ENCODE results near the gene TC2N.

The TC2N gene

GRCh38 chr14:91867316-91867988, at the start of gene TC2N:
TSS of gene TC2N (minus strand) at chr14:91867536. CDS start at chr14:91813769, 53,767 bp downstream.
- no peak within 1 kb of the TSS for H3K27ac ChIP-seq
- TF ChIP-seq CTCF (conservative IDR thresholded peaks at IDR 0.05), result no peak

- no peak overlapping the region for H3K27ac ChIP-seq
- no peak for TF ChIP-seq CTCF (conservative IDR thresholded peaks at IDR 0.05)
Observed at GRCh38 chr14:91912035-91912434, 44.7 kb upstream of the TC2N start.

GRCh38 chr14:91911474-91912032, 44.2 kb upstream of the TC2N start:
- H3K27ac ChIP-seq, result no peak overlapping the region
- peak; percentile 84 for TF ChIP-seq CTCF (conservative IDR thresholded peaks at IDR 0.05)

GRCh38 chr14:91910196-91910595, 42.9 kb upstream of the TC2N start:
- no peak for TF ChIP-seq CTCF (conservative IDR thresholded peaks at IDR 0.05)
- H3K27ac ChIP-seq, result no peak overlapping the region

- H3K27ac ChIP-seq, result no peak overlapping the region
- no peak for TF ChIP-seq CTCF (conservative IDR thresholded peaks at IDR 0.05)
Observed at GRCh38 chr14:91906374-91906773, 39.0 kb upstream of the TC2N start.

GRCh38 chr14:91904956-91905645, 37.8 kb upstream of the TC2N start:
- no peak overlapping the region for H3K27ac ChIP-seq
- no peak for TF ChIP-seq CTCF (conservative IDR thresholded peaks at IDR 0.05)

- no peak for TF ChIP-seq CTCF (conservative IDR thresholded peaks at IDR 0.05)
Observed at GRCh38 chr14:91904483-91904882, 37.1 kb upstream of the TC2N start.

More at GRCh38 chr14:91904483-91904882, 37.1 kb upstream of the TC2N start:
- H3K27ac ChIP-seq, result no peak overlapping the region

All from VCaP (cell line).